ENCODE results near the gene ZMIZ1.

DNA sequence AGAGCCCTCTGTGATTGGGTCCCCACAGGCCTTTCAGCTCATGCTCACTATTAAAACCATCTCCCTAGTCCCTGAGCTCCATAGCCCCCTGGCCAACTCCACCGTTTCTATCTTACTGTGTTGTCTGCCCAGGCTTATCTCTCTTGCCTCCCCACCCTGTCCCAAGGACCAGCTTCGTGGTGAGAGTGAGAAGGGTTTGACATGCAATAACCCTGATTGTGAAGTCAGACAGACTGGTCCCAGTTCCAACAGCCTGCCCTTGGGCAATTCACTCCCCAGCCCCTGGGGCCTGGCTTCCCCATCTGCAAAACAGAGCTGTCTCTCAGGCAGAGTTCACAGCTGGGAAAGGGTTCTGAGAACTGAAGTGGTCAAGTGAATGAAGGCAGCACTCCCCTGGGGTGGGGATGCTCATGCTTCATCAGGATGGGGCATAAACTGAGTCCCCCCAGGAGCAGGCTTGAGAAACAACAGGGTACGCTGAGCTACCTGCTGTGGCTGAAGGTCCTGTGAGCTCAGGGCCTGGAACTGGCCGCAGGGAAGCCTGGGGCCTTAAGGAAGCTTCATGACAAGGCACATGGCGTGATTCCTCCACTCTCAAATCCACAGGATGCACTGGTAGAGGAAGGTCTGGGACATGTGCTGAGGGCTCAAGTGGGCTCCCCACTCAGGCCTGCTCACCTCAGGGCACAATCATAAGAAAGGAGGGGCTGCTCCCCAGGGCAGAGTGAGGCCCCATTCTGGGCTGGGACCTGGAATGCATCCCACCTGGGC lies 276.7 kb downstream of the ZMIZ1 start:
- TF ChIP-seq POLR2A (IDR thresholded peaks at IDR 0.05) (no peak), EP300 (IDR thresholded peaks at IDR 0.05) (no peak)

All from suprapubic skin (tissue), 2 donors.